NCI-H446 (cell line): Measurements from ENCODE around the gene SARNP.
"Not testable (repeated sequence)": the region's sequence is repeated elsewhere in the genome, so short reads cannot be mapped to it uniquely, and the experiment has no call there.

Source experiments
- DNase-seq, 2 experiments: peaks; one replicate each; lab custom pipeline; 2025; lab: John Stamatoyannopoulos, UW

SARNP gene

DNA sequence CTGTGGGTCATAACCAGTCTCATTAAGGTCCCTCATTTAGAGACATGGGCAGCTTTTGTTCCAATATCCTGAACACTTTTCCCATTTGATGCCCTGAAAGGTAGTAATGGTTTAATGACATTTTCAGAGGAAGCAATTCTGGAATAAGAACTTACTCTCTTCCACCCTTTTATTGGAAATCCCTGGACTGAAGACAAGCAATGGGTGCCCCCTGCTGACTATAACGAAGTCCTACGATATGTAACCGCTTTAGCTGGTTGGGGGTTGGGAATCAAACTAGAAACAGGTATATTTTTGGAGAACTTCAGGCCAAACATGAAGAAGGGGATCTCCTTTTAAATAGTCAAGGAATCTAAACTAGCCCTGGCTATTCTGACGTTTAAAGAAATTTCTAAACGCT lies 20.5 kb downstream of the SARNP start:
- DNase-seq, result peak in 1 of 2 experiments; percentile 10

DNA sequence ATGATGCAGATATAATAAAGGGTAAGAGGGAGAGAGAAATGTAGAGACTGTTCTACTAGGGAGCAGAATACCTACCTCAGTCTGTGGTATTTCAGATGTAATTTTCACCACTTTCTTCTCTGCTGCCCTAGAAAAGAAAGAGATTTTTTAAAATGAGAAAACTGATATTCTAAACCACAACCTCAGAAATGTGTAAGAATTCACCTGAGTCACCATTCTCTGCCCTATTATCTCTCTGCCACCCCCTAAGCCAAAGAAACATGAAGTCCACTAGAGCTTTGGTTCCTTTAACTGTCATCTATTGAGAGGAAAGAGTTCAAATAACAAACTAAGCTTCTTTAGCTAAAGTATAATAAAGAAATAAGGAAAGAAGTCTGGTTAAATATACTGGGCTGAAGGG lies 21.6 kb downstream of the SARNP start:
- DNase-seq, result no peak

DNA sequence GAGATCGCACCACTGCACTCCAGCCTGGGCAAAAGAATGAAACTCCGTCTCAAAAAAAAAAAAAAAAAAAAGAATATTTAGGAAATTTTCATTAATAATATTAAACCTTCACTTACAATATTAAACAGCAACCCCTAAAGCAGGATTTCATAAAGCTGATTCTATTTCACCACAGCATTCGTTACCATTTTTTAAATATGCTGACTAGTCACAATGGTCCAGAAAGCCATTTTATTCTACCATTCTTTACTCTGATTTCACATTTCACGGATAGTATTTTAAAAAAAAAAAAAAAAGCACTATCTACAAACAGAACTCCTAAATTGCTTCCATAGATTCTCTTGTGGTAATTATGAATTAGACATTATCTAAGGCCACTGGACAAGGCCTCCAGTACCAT lies 27.6 kb downstream of the SARNP start:
- no peak for DNase-seq

DNA sequence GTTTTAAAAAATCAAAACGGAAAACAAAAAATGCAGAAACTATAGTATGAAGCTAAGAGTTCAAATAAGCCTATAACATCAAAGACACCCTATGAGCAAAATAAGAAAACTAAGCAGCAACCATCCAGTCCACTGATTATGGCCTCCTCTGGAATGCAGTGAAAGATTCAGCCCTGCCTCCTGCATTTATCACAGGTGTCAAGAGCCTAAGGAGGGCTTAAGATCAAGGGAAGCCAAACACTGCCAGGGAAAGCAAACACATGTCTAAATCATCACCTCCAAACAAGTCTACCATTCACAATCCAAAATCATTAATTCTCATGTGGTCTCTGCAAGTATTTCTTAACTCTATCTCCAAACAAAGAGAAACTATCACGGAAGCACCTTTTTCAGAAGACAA lies 28.4 kb downstream of the SARNP start:
- DNase-seq, result no peak

DNA sequence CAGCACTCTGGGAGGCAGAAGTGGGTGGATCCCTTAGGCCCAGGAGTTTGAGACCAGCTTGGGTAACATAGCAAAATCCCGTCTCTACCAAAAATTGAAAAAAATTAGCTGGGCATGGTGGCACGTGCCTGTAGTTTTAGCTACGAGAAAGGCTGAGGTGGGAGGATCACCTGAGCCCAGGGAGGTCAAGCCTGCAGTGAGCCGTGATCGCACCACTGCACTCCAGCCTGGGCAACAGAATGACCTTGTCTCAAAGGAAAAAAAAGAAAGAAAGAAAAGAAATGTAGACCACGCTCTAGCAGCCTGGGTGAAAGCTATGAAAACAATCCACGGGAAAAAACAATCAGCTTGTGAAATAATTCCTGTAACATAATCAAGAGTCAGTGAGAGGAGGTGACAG lies 29.0 kb downstream of the SARNP start:
- DNase-seq, result no peak

DNA sequence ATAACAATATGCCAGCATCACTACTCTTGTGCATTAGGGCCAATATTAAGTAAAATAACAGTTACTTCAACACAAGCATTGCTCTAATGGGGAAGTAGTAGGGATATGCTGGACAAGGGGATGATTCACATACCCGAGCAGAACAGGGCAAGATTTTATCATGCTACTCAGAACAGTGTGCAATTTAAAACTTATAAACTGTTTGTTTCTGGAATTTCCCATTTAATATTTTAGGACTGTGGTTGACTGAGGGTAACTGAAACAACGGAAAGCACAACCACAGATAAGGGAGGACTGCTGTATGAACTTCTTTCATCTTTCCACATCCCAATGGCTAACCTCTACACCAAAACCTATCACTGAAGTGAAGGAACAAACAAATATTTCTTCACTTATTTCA lies 36.8 kb downstream of the SARNP start:
- DNase-seq, result no peak

DNA sequence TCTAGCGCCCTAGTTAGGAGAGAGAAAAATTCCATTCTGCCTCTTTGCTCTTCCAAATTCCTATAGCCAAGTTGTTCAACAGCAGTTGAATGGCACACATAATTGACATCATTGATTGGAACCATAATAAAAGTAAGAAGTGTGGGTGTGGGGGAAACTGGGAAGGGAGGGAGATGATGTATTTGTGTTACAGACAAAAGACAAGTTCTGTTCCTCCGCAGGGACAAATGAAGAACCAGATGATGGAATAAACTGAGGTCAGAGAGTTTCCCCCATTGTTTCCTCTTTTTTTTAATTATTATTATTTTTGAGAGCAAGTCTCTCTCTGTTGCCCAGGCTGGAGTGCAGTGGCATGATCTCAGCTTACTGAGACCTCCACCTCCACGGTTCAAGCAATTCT lies 39.7 kb downstream of the SARNP start:
- DNase-seq, result no peak

DNA sequence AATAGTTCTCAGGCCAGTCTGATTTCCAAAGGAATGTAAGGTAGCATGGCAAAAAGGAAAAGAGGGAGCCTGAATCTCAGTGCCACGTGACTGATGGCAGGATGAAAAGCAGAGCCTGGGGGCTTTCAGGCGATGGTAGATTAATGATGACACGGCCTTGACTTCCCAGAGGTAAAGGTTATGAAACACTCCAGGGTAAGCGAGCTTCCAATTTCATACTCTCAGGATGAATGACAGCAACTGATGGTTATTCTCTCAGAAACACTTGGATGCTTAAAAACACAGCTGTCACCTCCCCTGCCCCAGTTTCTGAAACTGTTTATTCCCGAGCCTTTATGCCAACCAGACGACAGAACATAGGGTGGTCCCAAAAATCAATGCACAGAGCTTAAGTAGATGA lies 45.8 kb downstream of the SARNP start:
- no peak for DNase-seq

DNA sequence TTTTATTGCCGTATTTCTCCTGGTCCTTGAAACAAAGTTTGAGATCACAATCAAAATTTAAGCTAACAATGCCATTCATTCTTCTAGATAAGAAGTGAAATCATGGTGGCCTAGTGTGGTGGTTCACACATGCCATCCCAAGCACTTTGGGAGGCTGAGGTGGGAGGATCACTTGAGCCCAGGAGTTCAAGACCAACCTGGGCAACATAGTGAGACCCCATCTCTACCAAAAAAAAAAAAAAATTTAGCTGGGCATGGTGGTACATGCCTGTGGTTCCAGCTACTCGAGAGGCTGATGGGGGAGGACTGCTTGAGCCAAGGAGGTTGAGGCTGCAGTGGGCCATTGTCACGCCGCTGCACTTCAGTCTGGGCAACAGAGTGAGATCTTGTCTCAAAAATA lies 50.4 kb downstream of the SARNP start:
- no peak for DNase-seq

DNA sequence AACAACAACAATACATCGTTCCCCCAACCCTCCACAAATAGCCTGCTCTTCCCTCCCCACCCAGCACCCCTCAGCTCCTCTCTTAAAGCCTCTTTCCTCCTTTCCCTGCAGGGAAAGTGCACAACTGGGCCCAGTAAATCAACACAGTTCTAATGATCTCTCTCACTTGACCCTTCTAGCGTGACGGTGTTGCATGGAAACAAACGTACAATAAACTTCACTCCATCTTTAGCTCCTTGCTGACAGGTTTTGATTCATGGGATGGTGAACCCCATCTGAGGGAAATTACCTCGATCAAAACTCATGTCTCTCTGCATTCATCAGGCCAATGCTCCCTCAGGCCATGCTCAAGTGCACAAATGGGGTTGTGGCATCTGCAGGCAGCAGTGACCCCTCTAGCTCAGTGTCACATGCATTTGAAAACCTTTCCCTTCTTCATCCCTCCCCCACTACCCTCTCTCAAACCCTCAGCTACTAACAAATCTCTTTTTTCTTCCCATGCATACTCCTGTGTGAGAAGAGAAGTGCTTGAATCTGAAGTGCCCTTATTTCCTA lies 51.7 kb downstream of the SARNP start:
- DNase-seq, result no peak

DNA sequence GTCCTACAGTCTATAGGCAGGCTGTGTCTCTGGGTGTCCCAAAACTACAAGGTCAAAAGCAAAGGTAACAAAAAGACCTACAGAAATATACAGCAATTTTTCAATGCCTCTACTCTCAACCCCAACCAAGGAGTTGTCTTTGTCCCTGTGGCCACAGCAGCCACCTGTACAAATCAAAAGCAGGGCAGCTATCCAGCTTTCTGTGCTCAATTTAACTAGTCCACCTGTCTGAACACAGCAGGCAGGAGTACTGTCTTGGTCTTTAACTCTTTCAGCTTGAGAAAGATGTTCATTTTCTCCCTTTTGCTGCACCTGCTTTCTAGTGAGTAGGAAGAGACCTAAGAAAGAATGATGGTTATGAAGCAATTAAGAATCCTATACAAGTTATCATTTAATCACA lies 54.9 kb downstream of the SARNP start:
- no peak for DNase-seq

DNA sequence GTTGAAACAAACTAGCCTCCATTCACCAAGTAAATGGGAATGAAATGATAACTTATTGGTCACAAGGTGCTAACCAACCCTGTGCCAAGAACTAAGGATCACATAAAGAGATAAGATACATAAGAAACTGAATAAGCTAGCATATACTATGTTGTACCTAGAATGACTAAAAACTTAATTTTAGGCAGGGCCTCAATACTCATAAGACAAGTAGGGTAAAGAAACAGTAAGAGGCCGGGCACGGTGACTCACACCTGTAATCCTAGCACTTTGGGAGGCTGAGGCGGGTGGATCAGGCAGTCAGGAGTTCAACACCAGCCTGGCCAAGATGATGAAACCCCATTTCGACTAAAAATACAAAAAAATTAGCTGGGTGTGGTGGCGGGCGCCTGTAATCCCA lies 56.9 kb downstream of the SARNP start:
- DNase-seq, result no peak

DNA sequence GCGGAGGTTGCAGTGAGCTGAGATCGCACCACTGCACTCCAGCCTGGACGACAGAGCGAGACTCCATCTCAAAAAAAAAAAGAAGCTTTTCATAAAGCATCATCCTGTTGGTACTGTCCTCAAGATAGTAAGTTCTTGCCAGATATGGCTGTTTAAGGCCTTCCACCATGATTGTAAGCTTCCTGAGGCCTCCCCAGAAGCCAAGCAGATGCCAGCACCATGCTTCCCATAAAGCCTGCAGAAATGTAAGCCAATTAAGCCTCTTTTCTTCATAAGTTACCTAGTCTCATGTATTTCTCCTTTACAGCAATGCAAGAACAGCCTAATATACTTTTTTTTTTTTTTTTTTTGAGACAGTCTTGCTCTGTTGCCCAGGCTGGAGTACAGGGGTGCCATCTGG lies 58.9 kb downstream of the SARNP start:
- not testable (repeated sequence) for DNase-seq

DNA sequence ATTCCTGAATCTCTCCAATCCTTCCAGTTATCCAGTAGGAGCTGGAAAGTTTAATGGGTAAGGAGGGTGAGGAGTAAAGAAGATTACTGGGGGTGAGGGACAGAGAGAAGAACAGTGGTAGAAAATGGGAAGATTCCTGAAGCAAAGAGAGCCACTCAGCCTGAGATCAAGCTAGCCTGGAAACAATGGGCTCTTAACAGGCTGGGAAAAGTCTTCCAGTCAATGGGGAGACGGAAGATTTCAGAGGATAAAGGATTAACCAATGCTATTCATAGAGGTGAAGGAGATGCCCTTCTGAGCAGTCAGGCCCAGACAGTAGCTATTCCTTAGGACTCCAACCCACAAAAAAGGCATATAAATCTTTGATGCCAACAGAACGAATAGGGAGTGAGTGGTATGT lies 59.8 kb downstream of the SARNP start:
- no peak for DNase-seq

DNA sequence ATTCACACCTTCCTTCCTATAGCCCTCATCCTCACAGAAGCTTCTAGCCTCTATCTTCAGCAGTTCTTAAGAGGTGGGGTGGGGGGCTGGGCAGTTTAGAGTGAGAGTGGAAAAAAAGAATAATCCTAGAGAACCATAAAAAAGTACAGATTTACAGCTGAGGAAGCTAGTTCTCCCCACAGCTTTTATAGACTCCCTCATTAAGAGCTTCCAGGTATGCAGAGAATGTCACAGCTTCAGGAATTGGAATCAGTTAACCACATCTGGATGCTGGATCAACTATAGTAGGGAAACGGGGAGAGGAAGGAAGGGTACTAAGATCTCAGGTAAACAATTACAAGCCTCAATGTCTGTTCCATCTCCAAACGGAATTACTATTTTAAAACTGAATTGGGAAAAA lies 62.3 kb downstream of the SARNP start:
- no peak for DNase-seq

DNA sequence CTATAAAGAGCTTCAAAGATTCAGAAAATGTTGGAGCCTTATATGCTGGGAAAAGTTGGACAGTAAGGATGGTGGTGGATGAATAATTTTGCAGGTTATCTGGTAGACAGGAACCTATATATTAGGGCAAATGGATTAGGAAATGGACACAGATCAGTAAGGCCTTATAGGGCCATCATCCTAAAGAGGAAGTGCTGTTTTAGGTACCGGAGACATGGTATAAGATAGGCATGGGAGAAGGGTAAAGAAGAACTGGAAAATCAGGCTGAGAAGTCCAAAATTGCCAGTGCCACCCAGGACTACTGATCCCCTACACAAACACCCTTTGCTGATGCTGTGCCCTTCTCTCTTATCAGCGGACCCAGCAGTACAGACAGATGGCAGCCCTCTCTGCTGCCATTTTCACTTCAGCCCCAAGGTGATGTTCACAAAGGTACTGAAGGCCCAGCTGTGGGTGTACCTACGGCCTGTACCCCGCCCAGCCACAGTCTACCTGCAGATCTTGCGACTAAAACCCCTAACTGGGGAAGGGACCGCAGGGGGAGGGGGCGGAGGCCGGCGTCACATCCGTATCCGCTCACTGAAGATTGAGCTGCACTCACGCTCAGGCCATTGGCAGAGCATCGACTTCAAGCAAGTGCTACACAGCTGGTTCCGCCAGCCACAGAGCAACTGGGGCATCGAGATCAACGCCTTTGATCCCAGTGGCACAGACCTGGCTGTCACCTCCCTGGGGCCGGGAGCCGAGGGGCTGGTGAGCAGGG lies 69.1 kb downstream of the SARNP start:
- DNase-seq, result no peak

DNA sequence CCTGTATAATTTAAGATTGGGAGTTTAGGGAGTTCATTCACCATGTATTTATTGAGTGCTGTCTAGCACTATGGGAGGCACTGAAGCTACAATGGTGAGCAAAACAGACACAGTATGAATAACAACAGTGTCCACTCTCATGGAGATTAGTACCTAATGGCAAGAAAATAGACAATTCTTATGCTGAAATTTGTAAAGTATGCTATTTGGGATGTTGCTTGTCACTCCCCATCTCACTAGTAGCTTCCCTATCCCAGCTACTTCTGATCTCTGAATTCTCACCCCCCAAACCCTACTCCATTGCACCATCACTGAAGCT lies 70.7 kb downstream of the SARNP start:
- DNase-seq, result no peak

DNA sequence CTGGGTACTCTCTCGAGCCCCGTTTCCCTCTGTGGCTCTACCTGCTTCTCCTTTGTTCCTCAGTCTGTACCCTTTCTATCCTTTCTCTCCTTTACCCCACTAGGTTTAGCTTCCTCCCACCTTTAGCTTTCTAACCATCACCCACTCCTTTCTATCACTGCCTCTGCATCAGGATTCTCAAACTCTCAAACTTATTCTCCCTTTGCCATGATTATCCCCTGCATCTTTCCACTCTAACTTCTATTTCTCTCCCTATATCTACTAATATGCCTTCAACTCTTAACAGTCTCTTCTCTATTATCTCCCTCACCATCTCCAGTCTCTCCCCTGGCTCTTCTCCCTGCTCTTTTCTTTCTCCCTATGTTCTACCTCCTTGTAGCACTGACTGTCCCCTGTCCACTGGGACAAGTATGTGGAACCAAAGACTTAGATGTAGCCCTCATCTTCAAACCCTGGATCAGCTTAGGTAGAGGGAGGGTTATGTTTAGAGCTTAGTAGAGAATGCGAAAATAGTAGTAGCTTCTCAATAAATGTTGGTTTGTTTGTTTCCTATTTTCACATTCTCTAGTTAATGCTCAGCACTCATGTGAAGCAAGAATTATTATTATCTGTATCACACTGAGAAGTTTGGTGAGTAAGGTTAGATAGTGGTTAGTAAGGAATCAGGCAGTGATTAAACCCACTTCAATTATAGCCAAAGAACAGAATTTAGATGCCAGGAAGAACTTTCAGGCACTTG lies 71.2 kb downstream of the SARNP start:
- DNase-seq, result no peak

DNA sequence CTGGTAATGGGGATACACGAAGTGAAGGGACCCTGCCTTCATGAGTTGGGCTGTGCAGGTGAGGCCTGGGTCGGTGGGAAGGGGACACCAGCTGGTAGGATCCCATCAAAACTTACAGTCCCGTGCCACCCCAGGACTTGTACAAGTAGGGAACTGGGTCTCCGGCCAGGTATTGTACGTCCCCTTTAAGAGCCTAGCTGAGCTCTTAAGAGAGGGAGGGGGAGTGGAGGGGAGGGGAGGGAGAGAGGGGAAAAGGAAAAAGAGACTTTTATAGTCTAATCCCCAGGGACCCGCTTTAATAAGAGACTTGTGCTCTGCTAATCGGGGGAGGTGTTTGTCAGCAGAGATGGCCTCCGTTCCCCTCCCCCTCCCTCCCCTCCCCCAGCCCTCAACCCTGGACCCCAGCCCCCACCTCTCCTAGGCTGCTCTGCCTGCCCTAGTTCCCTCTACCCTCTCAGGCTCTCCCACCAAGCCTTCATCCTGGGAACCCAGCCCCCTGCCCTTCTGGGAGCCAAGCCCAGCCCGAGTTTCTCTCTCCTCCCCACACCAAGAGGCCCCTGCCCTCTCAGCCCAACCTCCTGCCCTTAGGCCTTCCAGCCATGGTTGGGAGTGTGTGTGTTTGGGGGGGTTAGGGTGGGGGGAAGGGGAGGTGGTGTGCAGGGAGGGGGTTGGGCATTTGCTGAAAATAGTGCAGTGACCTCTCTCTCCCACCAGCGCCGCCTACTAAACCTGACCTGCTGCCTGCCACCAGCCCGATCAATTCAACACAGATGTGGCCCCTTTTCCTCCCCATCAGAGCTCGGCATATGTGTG lies 72.0 kb downstream of the SARNP start:
- no peak for DNase-seq

DNA sequence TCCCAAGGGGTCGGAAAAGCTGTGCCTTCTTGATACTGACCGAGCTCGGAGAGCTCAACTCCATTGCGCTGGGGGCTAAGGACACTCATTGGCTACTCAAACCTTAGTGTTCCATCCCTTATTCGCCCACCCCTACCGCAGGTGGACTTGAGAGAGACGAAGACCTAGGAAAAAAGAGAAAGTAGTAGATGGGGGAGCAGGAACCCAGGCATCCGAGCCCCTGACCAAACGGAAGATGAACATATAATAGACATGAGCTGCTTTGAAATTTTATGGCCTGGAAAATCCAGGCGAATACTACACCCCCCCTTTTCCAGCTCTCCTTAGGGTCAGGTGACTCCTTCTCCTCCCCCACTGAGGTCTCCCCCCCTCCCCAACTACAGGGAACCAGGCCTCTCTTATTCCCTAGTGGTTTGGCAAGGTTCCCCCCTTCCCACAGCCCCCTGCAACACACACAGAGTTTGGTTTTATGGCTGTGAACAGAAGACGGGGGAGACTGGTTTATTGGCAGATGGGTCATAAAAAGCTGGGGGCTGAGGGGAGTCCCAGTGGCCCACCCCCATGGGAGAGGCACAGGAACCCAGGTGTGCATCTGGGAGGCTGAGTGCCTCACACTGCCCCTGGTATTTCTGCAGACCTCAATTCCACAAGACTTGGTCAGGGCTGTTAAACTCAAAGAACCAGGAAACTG lies 73.0 kb downstream of the SARNP start:
- no peak for DNase-seq

DNA sequence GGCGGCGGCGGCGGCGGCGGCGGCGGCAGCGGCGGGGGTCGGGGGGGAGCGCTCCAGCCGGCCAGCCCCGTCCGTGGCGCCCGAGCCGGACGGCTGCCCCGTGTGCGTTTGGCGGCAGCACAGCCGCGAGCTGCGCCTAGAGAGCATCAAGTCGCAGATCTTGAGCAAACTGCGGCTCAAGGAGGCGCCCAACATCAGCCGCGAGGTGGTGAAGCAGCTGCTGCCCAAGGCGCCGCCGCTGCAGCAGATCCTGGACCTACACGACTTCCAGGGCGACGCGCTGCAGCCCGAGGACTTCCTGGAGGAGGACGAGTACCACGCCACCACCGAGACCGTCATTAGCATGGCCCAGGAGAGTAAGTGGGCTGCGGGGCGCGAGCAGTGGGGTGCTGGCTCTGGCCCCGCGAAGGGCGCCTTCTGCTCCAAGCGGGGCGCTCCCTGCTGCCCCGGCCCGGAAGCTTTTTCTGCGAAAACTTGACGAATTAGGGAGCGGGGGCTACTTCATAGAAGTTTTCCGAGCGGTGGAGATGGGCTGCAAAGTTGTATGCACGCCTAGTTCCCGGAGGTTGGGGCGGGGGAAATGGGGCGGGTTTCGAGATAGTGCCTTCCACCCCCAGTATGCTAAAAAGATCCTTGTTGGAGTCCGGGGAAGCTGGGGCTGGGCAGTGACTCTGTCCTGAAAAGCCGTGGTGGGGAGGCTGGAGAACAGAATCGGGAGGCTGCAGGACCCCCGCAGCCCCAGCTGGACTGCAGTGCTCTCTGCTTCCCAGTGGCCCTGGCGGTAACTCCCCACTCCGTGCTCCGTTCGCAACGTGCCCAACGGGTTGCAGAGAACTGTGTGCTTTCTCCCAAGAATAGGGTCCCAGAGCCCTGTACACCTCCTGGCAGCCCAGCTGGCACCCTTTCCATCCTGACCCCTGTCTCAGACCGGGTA lies 73.9 kb downstream of the SARNP start:
- DNase-seq, result no peak
